Astrocyte of the spinal cord (primary cell): Measurements from ENCODE around the gene TTR.

Experiments
- DNase-seq: peaks from one replicate; pipeline ENCODE4 v3.0.0; 2011; ENCODE audit warnings: low read depth, low spot score
- H3K4me3 ChIP-seq: 2 replicates; pipeline ENCODE4 v1.5.1; 2011; ENCODE audit warnings: low read depth, mild to moderate bottlenecking, low read length, moderate library complexity
- CTCF ChIP-seq: IDR thresholded peaks from 2 replicates; pipeline ENCODE4 v1.5.1; 2012; ENCODE audit warnings: low read depth, mild to moderate bottlenecking, low read length, inconsistent platforms
- in situ Hi-C: cut with HindIII; loops from 2 replicates; pipeline ENCODE4 v1.10.0; 2017; ENCODE audit warnings: low sequenced_read_pairs

Gene TTR

GRCh38 chr18:31565782-31566512 is 25.7 kb upstream of the TTR start:
- no peak overlapping the region for H3K4me3 ChIP-seq
- no peak for DNase-seq
- no peak for TF ChIP-seq CTCF
- in situ Hi-C loops = no loop called here

GRCh38 chr18:31566576-31567306 is 24.9 kb upstream of the TTR start:
- in situ Hi-C loops = no loop called here
- DNase-seq = no peak
- H3K4me3 ChIP-seq = no peak overlapping the region
- no peak for TF ChIP-seq CTCF

GRCh38 chr18:31572368-31572767 is 19.3 kb upstream of the TTR start:
- TF ChIP-seq CTCF = no peak
- no peak overlapping the region for H3K4me3 ChIP-seq
- in situ Hi-C loops = no loop called here
- no peak for DNase-seq

- TF ChIP-seq CTCF = no peak
- H3K4me3 ChIP-seq = no peak overlapping the region
- in situ Hi-C loops = no loop called here
- no peak for DNase-seq
Observed at GRCh38 chr18:31573051-31573450, 18.6 kb upstream of the TTR start.

GRCh38 chr18:31574359-31574758 is 17.3 kb upstream of the TTR start:
- no peak for DNase-seq
- no peak overlapping the region for H3K4me3 ChIP-seq
- no peak for TF ChIP-seq CTCF
- in situ Hi-C loops = no loop called here

GRCh38 chr18:31575515-31576257 is 16.0 kb upstream of the TTR start:
- in situ Hi-C loops = no loop called here
- no peak for TF ChIP-seq CTCF
- H3K4me3 ChIP-seq = no peak overlapping the region
- no peak for DNase-seq
